Measurements from ENCODE around the gene TFEB.

The TFEB gene

DNA sequence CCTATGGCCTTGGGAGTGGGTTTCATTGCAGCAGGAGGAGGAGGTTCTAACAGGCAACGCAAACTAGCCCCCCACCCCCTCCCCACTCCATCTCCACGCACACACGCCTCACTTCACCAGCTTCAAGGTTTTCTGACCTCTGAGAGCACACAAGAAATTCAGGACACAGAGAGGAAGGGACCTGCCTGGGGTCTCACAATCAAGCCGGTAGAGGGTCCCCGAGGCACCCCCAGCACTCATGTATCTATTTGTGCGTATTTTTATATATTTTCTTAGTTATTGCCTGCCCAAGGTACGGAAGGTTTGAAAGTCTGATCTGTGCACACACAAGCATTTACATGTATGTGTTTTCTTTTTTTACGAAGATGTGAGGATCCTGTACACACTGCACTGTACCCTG lies 80.2 kb downstream of the TFEB start:
- no peaks in the 10 kb centered on the region for H3K9me3 Mint-ChIP-seq
- H3K27me3 Mint-ChIP-seq, result peaks cover 9% of the 10 kb centered on the region
- no peaks in the 10 kb centered on the region for H3K36me3 Mint-ChIP-seq
- no peaks in the 10 kb centered on the region for H3K4me1 Mint-ChIP-seq
- H3K27ac Mint-ChIP-seq, result no peak overlapping the region
- no peak overlapping the region for H3K4me3 Mint-ChIP-seq

DNA sequence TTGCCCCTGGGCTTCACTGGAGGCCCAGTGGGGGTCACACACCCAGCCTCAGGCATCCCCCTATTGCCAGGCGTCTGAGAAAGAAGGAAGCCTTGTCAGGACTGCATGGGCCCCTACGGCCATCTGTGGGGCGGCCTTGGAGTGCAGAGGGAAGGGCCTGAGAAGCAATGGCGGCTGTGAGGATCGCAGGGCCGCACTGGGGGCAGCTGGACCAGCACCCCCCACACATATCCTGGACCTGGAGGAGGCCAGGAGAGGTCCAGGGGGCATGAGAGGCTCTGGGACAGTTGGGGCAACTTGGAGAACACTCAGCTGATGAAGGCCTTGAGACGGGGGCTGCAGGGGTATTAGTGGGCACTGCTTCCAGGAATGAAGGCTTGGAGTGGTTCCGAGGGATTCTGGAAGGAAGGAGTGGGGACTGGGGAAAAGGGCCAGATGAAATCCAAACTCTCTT lies 80.7 kb downstream of the TFEB start:
- Mint-ChIP-seq H3K4me3 (no peak overlapping the region), H3K4me1 (no peaks in the 10 kb centered on the region), H3K9me3 (no peaks in the 10 kb centered on the region), H3K27me3 (peaks cover 9% of the 10 kb centered on the region), H3K36me3 (no peaks in the 10 kb centered on the region), H3K27ac (no peak overlapping the region)

DNA sequence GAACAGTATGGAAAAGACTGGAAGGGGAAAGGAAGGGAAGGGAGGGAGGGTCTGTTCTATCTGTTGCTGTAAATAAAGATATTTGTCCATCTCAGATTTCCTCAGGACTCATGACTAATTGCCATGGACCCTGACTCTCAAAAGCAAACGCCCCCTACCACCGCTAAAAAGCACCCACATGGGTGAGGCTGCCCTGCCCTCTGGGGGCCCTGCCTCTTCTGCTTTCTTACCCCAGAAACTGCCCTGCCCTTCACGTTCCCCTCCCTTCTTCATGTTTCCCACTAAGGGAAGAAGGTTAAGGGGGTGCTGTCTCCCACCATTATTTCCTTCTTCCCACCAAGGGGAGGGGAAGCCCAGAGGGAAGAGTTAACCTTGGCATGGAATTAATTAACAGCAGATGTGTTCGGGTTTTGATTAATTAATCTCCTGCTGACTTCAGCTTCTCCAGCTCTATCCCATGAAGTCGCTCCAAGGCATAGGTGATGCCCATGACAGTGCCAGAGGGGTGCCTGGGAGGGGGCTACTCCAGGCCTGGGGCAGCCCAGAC lies 81.2 kb downstream of the TFEB start:
- Mint-ChIP-seq H3K4me1 (no peaks in the 10 kb centered on the region), H3K27ac (no peak overlapping the region), H3K36me3 (no peaks in the 10 kb centered on the region), H3K9me3 (no peaks in the 10 kb centered on the region), H3K27me3 (peaks cover 8% of the 10 kb centered on the region), H3K4me3 (no peak overlapping the region)

DNA sequence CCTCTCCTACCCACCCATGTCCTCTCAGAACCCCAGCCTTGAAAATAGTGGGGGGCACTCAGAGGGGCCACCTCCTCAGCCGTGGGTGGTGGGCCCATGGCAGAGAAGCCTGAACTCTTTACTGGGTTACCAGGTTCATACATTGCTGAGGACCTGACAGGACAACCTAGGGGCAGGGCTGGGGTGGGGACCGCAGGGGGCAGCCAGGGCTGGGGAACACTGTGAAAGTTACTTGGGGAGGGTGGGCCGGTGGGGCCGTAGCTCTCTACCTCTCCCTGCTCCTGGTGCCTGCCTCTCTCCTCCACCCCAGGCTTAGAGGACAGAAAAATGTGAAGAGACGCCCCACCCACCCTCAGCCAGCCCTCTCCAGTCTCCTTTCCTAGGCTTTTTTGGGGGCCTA lies 81.7 kb downstream of the TFEB start:
- Mint-ChIP-seq H3K36me3 (no peaks in the 10 kb centered on the region), H3K27ac (no peak overlapping the region), H3K9me3 (no peaks in the 10 kb centered on the region), H3K27me3 (peaks cover 5% of the 10 kb centered on the region), H3K4me3 (no peak overlapping the region), H3K4me1 (no peaks in the 10 kb centered on the region)

DNA sequence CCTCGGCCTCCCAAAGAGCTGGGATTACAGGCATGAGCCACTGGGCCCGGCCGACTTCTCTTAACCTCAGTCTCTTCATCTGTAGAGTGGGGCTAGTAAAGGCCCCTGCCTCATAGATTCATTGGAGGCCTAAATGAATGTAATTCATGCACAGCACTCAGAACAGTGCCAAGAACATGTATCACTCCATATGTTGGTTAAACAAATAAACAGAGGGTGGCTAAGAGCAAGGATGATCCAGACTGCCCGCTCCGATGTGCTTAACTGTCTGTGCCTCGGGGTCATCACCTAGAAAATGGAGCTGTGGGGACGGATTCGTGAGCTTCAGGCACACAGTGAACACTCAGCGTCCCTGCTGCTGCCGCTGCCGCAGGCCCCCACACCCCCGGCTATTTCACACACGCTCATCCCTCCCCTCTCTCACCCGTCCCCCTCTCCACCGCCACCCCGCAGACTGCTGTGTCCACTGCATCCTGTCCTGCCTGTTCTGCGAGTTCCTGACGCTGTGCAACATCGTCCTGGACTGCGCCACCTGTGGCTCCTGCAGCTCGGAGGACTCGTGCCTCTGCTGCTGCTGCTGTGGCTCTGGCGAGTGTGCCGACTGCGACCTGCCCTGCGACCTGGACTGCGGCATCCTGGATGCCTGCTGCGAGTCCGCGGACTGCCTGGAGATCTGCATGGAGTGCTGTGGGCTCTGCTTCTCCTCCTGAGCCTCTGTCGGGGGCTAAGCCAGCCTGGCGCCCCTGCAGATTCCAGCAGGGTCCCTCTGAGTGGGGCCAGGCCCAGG lies 82.3 kb downstream of the TFEB start:
- Mint-ChIP-seq H3K4me3 (no peak overlapping the region), H3K36me3 (no peaks in the 10 kb centered on the region), H3K27me3 (peaks cover 3% of the 10 kb centered on the region), H3K4me1 (no peaks in the 10 kb centered on the region), H3K27ac (no peak overlapping the region), H3K9me3 (no peaks in the 10 kb centered on the region)

DNA sequence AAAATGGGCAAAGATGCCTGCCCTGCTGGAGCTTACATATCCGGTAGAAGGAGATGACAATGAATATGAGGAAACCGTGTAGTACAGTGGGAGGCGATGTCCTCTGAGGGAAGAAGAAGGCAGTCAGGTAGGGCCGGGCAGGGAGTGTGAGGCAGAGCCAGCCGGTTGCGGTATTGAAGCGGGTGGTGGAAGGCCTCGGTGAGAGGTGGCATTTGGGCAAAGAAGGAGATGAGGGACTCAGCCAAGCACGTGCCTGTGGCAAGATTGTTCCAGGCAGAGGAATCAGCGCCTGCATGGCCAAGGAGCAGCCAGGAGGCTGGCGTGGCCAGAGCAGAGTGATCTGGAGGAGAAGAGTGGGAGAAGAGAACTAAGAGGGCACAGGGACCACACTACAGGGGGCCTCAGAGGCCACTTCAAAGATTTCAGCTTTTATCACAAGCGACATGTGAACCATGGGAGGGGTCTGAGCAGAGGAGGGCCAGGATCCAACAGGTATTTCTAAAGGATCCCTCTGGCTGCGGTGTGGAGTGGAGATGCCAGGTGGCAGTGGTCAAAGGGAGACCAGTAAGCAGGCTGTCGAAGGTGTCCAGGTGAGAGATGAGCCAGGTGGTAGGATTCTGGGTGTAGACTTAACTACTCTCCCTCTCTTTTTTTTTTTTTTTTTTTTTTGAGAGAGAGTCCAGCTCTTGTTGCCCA lies 83.3 kb downstream of the TFEB start:
- Mint-ChIP-seq H3K36me3 (no peaks in the 10 kb centered on the region), H3K27ac (no peak overlapping the region), H3K9me3 (no peaks in the 10 kb centered on the region), H3K4me3 (no peak overlapping the region), H3K27me3 (peaks cover 3% of the 10 kb centered on the region), H3K4me1 (no peaks in the 10 kb centered on the region)

DNA sequence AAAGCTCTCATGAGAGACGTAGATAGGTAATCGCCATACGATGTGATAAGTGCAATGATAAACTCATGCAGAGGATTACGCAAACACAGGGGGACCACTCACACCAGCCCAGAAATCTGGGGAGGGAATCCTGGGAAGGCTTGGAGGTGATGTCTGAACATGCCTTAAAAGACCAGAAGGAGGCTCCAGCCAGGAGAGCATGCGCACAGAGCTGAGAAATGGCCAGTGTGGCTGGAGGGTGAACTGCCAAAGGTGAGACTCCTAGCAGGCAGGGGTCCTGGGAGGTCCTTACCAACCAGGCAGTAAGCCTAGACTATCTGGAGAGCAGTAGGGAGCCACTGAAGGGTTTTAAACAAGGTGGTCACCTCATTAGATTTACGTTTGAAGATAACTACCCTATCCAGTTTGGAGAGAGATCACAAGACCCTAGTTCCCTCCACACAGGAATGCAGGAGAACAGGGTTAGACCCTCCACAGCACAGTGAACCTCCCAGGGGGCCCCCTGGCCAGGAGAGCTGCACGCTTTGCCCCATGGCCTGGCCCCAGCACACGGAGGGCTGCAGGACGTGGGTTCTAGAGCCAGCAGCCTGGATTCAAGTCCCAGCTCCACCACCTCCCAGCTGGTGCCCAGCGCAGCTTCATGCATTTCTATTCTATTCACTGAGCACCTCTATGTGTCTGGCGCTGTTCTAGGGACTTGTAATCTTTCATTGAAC lies 84.0 kb downstream of the TFEB start:
- Mint-ChIP-seq H3K9me3 (no peaks in the 10 kb centered on the region), H3K36me3 (no peaks in the 10 kb centered on the region), H3K27me3 (peaks cover 3% of the 10 kb centered on the region), H3K27ac (no peak overlapping the region), H3K4me3 (no peak overlapping the region), H3K4me1 (no peaks in the 10 kb centered on the region)

DNA sequence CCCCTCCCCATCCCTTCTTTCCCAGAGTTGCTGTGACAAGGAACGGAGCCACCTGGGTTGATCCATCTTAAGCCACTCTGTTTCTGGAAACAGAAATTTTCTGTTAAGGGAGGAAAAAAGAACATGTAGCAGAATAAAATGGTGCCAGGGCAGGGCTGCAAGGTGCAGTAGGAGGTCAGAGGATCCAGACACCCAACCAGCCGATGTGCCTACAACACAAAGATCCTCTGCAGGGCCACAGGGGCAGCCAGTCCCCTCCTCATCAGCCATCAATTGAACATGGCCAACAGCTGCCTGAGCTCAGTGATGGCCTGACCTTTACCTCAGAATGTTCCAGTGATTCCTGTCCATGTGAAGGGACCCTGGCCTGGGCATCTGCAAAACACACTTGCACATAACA lies 85.3 kb downstream of the TFEB start:
- no peaks in the 10 kb centered on the region for H3K4me1 Mint-ChIP-seq
- H3K27me3 Mint-ChIP-seq, result peaks cover 3% of the 10 kb centered on the region
- no peaks in the 10 kb centered on the region for H3K9me3 Mint-ChIP-seq
- H3K27ac Mint-ChIP-seq, result no peak overlapping the region
- no peaks in the 10 kb centered on the region for H3K36me3 Mint-ChIP-seq
- H3K4me3 Mint-ChIP-seq, result no peak overlapping the region

DNA sequence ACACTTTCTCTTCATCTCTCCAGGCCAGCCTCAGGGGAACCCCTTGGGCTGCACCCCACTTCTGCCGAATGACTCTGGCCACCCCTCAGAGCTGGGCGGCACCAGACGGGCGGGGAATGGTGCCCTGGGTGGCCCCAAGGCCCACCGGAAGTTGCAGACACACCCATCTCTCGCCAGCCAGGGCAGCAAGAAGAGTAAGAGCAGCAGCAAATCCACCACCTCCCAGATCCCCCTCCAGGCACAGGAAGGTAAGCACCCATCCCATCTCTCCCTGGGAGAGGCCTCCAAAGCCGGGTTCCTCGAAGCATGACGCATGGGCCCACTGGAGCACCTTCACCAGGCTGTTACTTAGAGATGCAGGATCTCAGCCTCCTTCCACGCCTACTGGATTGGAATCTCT lies 85.8 kb downstream of the TFEB start:
- no peak overlapping the region for H3K27ac Mint-ChIP-seq
- no peak overlapping the region for H3K4me3 Mint-ChIP-seq
- H3K9me3 Mint-ChIP-seq, result no peaks in the 10 kb centered on the region
- H3K36me3 Mint-ChIP-seq, result no peaks in the 10 kb centered on the region
- H3K27me3 Mint-ChIP-seq, result peaks cover 3% of the 10 kb centered on the region
- H3K4me1 Mint-ChIP-seq, result no peaks in the 10 kb centered on the region

DNA sequence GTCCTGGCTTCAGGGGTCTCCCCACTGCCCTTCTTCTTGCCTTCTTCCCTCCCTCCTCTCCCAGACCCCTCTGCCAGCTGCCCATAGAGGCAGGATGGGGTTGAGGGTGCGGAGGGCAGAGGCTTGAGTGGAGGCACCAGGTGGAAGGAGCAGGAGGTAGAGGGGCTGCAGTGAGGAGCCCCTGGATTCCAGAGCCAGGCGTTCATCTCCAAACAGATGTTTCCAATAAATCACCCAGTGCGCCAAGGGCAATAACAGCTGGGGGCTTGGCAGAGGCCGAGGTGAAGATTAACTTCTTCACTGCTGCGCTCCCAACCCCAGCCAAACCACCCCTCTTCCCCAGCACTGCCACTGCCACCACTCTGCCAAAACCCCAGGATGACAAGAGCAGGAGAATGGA lies 86.5 kb downstream of the TFEB start:
- H3K27ac Mint-ChIP-seq, result no peak overlapping the region
- no peaks in the 10 kb centered on the region for H3K36me3 Mint-ChIP-seq
- H3K9me3 Mint-ChIP-seq, result no peaks in the 10 kb centered on the region
- H3K4me1 Mint-ChIP-seq, result no peaks in the 10 kb centered on the region
- H3K4me3 Mint-ChIP-seq, result no peak overlapping the region
- peaks cover 3% of the 10 kb centered on the region for H3K27me3 Mint-ChIP-seq

DNA sequence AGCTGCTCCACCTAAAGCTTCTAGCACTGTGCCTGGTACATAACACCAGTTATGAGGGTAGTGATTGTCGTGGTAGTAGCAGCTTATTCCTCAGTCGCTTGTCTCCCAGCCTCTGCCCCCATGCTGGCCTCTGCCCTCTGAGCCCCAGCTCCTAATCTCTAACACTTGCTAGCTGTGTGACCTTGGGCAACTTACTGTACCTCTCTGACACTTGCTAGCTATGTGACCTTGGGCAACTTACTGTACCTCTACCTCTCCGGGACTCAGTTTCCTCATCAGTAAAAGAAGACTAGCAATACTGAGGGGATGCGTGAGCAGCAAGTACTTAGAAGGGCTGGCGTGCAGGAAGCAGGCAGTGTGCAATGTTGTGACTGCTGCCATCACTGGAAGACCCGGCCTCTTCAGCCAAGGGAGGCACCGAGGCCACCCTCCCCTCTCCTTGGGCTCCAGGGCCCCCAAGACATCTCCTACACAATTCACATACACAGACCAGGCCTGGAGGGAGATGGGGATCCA lies 87.3 kb downstream of the TFEB start:
- Mint-ChIP-seq H3K36me3 (no peaks in the 10 kb centered on the region), H3K27me3 (peaks cover 3% of the 10 kb centered on the region), H3K4me3 (no peak overlapping the region), H3K27ac (no peak overlapping the region), H3K4me1 (no peaks in the 10 kb centered on the region), H3K9me3 (no peaks in the 10 kb centered on the region)

DNA sequence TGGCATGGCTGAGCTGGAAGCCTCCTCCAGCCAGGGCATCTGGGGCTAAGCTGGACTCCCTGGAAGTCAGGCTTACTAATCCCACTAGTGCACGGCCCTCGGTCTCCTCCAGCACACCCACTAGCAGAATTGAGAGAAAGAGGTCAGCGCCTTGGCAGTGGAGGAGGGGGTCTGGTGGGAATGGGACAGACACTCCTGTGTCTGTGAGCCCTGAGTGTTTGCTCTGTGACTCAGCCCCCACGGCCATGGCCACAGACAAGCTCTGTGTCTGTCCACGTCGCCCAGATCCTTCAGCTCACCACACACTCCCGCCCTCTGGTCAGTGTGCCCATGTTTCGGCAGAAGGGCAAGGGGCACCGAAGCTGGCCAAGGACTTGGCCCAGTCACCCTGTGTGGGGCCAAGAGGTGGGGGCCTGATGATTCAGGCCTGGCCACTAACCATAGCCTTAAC lies 88.3 kb downstream of the TFEB start:
- H3K4me3 Mint-ChIP-seq, result no peak overlapping the region
- H3K36me3 Mint-ChIP-seq, result no peaks in the 10 kb centered on the region
- peaks cover 3% of the 10 kb centered on the region for H3K27me3 Mint-ChIP-seq
- no peaks in the 10 kb centered on the region for H3K4me1 Mint-ChIP-seq
- no peaks in the 10 kb centered on the region for H3K9me3 Mint-ChIP-seq
- no peak overlapping the region for H3K27ac Mint-ChIP-seq

DNA sequence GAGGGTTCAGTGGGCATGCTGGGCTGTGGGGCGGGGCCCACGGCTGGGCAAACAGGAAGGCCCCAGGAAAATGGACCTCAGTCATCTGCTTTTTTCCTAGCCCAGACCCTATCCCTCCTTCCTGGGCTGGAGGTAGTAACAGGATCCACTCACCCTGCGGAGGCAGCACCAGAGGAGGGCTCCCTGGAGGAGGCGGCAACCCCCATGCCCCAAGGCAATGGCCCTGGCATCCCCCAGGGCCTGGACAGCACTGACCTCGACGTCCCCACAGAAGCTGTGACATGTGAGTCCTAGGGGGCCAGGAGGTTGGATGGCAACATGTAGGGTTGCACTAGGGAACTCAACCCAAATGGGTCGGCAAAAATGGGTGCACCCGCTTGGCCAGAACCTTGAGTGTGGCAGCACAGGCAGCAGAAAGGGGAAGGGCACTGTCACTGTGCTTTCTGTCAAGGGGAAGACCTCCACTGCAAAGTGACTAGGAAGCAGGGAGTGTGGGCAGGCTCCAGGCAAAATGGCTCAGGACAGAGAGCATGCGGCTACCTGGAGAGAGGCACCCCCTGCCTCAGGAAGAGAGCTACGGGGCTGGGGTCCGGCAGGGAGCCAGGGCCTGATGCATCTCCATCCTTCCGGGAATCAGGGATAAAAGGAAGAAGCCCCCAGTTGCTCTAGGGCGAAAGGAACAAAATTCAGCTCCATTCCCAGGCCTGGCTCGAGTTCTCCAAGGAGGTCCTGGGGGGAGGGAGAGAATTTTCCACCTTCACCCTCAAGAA lies 89.2 kb downstream of the TFEB start:
- H3K9me3 Mint-ChIP-seq, result no peaks in the 10 kb centered on the region
- no peak overlapping the region for H3K4me3 Mint-ChIP-seq
- H3K4me1 Mint-ChIP-seq, result no peaks in the 10 kb centered on the region
- no peaks in the 10 kb centered on the region for H3K36me3 Mint-ChIP-seq
- H3K27me3 Mint-ChIP-seq, result peaks cover 9% of the 10 kb centered on the region
- H3K27ac Mint-ChIP-seq, result no peak overlapping the region

DNA sequence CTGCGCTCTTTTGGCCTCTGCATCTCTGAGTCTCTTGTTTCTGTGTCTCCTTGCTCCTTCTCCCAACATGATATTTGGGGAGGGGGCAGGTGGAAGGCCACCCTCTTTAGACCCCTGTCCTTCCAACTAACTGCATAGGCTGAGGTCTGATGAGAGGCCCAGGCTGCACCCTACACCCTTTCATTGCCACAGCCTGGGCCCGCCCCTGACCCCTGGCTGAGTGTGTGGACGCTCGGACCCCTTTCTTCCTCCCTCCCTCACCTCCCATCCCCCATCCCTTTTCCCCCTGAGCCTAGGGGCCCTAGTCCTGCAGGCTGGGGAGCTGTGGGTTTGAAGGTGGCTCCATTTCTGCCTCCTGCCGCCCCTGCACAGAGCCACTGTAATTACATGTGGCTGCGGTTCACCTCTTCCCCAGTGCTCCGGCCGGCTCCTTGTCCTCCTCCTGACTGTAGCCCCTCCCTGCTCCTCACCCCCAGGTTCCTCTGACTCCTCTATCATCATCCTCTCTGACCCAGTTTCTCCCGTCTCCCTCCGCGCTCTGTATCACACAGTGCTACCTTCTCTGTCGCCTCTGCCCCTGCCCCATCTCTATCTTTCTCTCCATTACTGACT lies 90.3 kb downstream of the TFEB start:
- peaks cover 15% of the 10 kb centered on the region for H3K27me3 Mint-ChIP-seq
- H3K9me3 Mint-ChIP-seq, result no peaks in the 10 kb centered on the region
- H3K36me3 Mint-ChIP-seq, result no peaks in the 10 kb centered on the region
- no peak overlapping the region for H3K27ac Mint-ChIP-seq
- H3K4me3 Mint-ChIP-seq, result no peak overlapping the region
- H3K4me1 Mint-ChIP-seq, result no peaks in the 10 kb centered on the region

All from activated naive CD4-positive, alpha-beta T cell treated with anti-CD3 and anti-CD28 coated beads, Interleukin-2, amount 50 U/mL, for 24 hours (primary cell).